ENCODE results near the gene RCAN3. TPM values are rescaled to one million over a fixed set of nuclear protein-coding genes. Genes with fewer than 3 reads are reported as not detected.

The RCAN3 gene
- total and polyA plus RNA-seq, 2 of the 4 experiments (the other 2 are of a cell fraction) = 4.0 to 5.9 TPM

DNA sequence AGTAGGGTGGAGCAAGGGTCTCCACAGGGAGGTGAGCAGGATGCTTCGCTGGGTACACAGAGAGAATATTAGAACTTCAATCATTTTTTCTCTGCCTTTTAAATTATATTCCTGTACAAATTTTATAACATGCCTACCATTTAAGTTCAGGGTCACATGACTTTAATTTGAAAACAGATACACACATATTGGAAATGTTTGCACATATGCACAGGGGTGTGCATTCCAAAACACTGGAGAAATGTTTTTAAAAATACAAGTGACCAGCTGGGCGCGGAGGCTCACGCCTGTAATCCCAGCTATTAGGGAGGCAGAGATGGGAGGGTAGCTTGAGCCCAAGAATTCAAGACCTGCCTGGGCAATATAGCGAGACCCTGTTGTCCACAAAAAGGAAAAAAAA lies 47.4 kb upstream of the RCAN3 start:
- no peak overlapping the region for H3K9ac ChIP-seq (ENCODE audit: low read depth, low read length)
- no peaks in the 10 kb centered on the region for H3K4me1 ChIP-seq (ENCODE audit: control insufficient read depth, insufficient read depth, low read length)
- no peak overlapping the region for H3K56ac ChIP-seq (ENCODE audit: extremely low read depth, insufficient read depth, low read length)
- no peak overlapping the region for H4K91ac ChIP-seq (ENCODE audit: insufficient read depth, low read depth, low read length)
- no peaks in the 10 kb centered on the region for H3K9me3 ChIP-seq (ENCODE audit: control insufficient read depth, insufficient read depth, low read length)
- no peak overlapping the region for H2BK20ac ChIP-seq (ENCODE audit: low read depth, low read length)
- DNase-seq (no peak), ATAC-seq (ENCODE audit: low read depth) (no peak)
- H2BK15ac ChIP-seq (ENCODE audit: low read depth, low read length) = no peak overlapping the region
- no peaks in the 10 kb centered on the region for H4K20me1 ChIP-seq (ENCODE audit: insufficient read depth, low read length)
- H3K18ac ChIP-seq (ENCODE audit: low read depth, low read length) = no peak overlapping the region
- no peak overlapping the region for H3K23ac ChIP-seq (ENCODE audit: low read depth, low read length)
- no peak overlapping the region for H3K4me3 ChIP-seq (ENCODE audit: insufficient read depth, low read depth, low read length)
- H3K4ac ChIP-seq (ENCODE audit: low read depth, low read length) = no peak overlapping the region
- dilution Hi-C loops (cut with HindIII; ENCODE audit: low sequenced_read_pairs, unreplicated experiment) (no loop called here), in situ Hi-C loops (cut with MboI; ENCODE audit: low sequenced_read_pairs) (no loop called here), intact Hi-C loops (cut with micrococcal nuclease) (no loop called here)
- TF ChIP-seq USF2 (IDR thresholded peaks at IDR 0.05; ENCODE audit: low read depth, low read length) (no peak), FOS (IDR thresholded peaks at IDR 0.05; ENCODE audit: low read depth, low read length) (no peak), BHLHE40 (IDR thresholded peaks at IDR 0.05; ENCODE audit: low read depth, low read length) (no peak), MAFK (IDR thresholded peaks at IDR 0.05; ENCODE audit: low read depth, low read length) (no peak)
- H2AK9ac ChIP-seq (replicated peaks; ENCODE audit: low read depth, low read length, poor library complexity) = no peak overlapping the region
- no peaks in the 10 kb centered on the region for H3K27me3 ChIP-seq (ENCODE audit: control insufficient read depth, insufficient read depth, low read length)
- H2AK5ac ChIP-seq (ENCODE audit: low read depth, low read length) = no peak overlapping the region
- no CpG with 5 or more reads among the region's 5 CpGs for WGBS, 2 experiments (ENCODE audit: extremely low coverage in 2 of 2, insufficient read length in 1 of 2)
- H2BK5ac ChIP-seq (ENCODE audit: low read depth, low read length, poor library complexity, severe bottlenecking) = no peak overlapping the region
- no peak overlapping the region for H3K4me2 ChIP-seq (ENCODE audit: low read depth, low read length)
- no peaks in the 10 kb centered on the region; a peak in 2 of 4 replicates for H3K79me1 ChIP-seq (ENCODE audit: low read depth in 1 of 2, low read length in 2 of 2)
- H2AFZ ChIP-seq (replicated peaks; ENCODE audit: low read length, poor library complexity) = no peak overlapping the region
- H3K9me1 ChIP-seq (ENCODE audit: insufficient read depth, low read length) = peaks cover 17% of the 10 kb centered on the region; the same call in 1 of the 2 replicates
- H3K14ac ChIP-seq (replicated peaks; ENCODE audit: low read depth, low read length) = no peak overlapping the region
- H3K36me3 ChIP-seq (ENCODE audit: control insufficient read depth, insufficient read depth, low read length) = peaks cover 45% of the 10 kb centered on the region
- no peak overlapping the region for H4K8ac ChIP-seq (ENCODE audit: low read depth in 2 of 2, low read length in 2 of 2)
- H4K5ac ChIP-seq (ENCODE audit: low read depth, low read length) = no peak overlapping the region
- ChIA-PET CTCF (interaction anchor here (1.3 kb wide), 1 partner anchor 10 kb away, joined by 3 read pairs; no protein-coding TSS in a partner anchor), POLR2A (ENCODE audit: unreplicated experiment) (no interaction called here)
- no peak overlapping the region for H3K27ac ChIP-seq (ENCODE audit: insufficient read depth, low read length)
- BruUV-seq (replicated peaks) = no TSS peak
- H2BK120ac ChIP-seq (ENCODE audit: low read depth, low read length) = no peak overlapping the region

All from IMR-90 (cell line).